SU-DHL-6 (cell line): ENCODE results near the gene ZSWIM1.

ENCODE experiments used
- H2AFZ ChIP-seq: fragments of 200-600 bp; sonication (generic); 2 replicates; pipeline ENCODE4 v1.6.1; 2014; ENCODE audit warnings: low read depth, mild to moderate bottlenecking, moderate library complexity, mixed read lengths, antibody characterized with exemption, low read length; ENCODE audit not compliant: severe bottlenecking
- H3F3A ChIP-seq: fragments of 200-600 bp; shearing (Covaris generic); 2 replicates; pipeline ENCODE4 v1.6.0; 2016; ENCODE audit warnings: antibody characterized with exemption, mild to moderate bottlenecking; ENCODE audit not compliant: insufficient read depth
- H3K27ac ChIP-seq: fragments of 200-600 bp; sonication (generic); 2 replicates; pipeline ENCODE4 v1.5.1; 2016; ENCODE audit warnings: low read depth, mild to moderate bottlenecking, low read length, moderate library complexity, mixed read lengths
- H3K27me3 ChIP-seq: fragments of 200-600 bp; sonication (generic), shearing (Covaris generic); 2 replicates; pipeline ENCODE4 v1.6.0; 2014; ENCODE audit warnings: mild to moderate bottlenecking, low read length
- H3K36me3 ChIP-seq: fragments of 200-600 bp; sonication (generic); 2 replicates; pipeline ENCODE4 v1.6.1; 2014; ENCODE audit warnings: mild to moderate bottlenecking, low read length, mixed read lengths
- H3K4me2 ChIP-seq: fragments of 300-600, 200-600 bp; shearing (Covaris generic), sonication (generic); 2 replicates; pipeline ENCODE4 v1.6.0; 2014; ENCODE audit warnings: low read length, low read depth, mild to moderate bottlenecking; ENCODE audit not compliant: poor library complexity, severe bottlenecking
- H3K4me3 ChIP-seq: fragments of 200-600 bp; sonication (generic); 2 replicates; pipeline ENCODE4 v1.5.1; 2014; ENCODE audit warnings: antibody characterized with exemption, low read length, mild to moderate bottlenecking, mixed read lengths; ENCODE audit not compliant: insufficient read depth, poor library complexity, severe bottlenecking
- H3K79me2 ChIP-seq: fragments of 200-600 bp; sonication (generic); 2 replicates; pipeline ENCODE4 v1.6.1; 2014; ENCODE audit warnings: mild to moderate bottlenecking, low read length, moderate library complexity; ENCODE audit not compliant: insufficient read depth
- H3K9ac ChIP-seq: fragments of 200-600 bp; sonication (generic); 2 replicates; pipeline ENCODE4 v1.7.0; 2014; ENCODE audit warnings: mild to moderate bottlenecking, low read length
- H3K9me2 ChIP-seq: fragments of 200-600 bp; sonication (generic); replicated peaks from 2 replicates; pipeline ENCODE4 v1.6.1; 2014; ENCODE audit warnings: low read length; ENCODE audit not compliant: insufficient read depth
- H3K9me3 ChIP-seq: fragments of 200-600 bp; sonication (generic); 2 replicates; pipeline ENCODE4 v1.6.1; 2014; ENCODE audit warnings: low read length, mixed read lengths; ENCODE audit not compliant: insufficient read depth
- H4K20me1 ChIP-seq: fragments of 200-600 bp; sonication (generic); 2 replicates; pipeline ENCODE4 v1.6.1; 2014; ENCODE audit warnings: low read depth, mild to moderate bottlenecking, antibody characterized with exemption, low read length, moderate library complexity, mixed read lengths
- EZH2phosphoT487 ChIP-seq: fragments of 200-600 bp; sonication (generic), shearing (Covaris generic); conservative IDR thresholded peaks from 2 replicates; pipeline ENCODE4 v1.6.1; 2018; ENCODE audit warnings: mild to moderate bottlenecking, antibody characterized with exemption, low read length, moderate library complexity, mixed read lengths
- TF ChIP-seq, protein P1 (sequence below): fragments of 200-600 bp; sonication (generic); IDR thresholded peaks from one replicate; pipeline ENCODE4 v1.5.1; 2017; ENCODE audit warnings: antibody characterized with exemption, mild to moderate bottlenecking, low read length, moderate library complexity; ENCODE audit not compliant: insufficient read depth, poor library complexity, severe bottlenecking

Gene ZSWIM1

DNA sequence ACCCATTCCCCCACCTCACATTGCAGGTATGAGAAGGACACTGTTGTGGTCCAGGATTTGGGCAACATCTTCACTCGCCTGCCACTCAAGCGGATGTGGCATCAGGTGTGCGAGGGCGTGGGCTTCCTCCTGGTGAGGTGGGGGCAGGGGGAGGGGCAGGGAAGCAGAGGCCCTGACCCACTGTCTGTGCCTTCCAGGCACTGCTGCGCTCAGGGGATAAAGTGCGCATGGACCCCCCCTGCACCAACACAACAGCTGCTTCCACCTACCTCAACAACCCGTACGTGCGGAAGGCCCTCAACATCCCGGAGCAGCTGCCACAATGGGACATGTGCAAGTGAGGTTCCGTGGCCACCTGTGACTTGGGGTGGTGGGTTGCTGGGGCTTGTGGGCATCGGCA is 13.8 kb downstream of the ZSWIM1 start:
- H3K36me3 ChIP-seq = no peaks in the 10 kb centered on the region
- H3K4me3 ChIP-seq = no peak overlapping the region
- H3K9me3 ChIP-seq = no peaks in the 10 kb centered on the region
- no peaks in the 10 kb centered on the region for H3K9me2 ChIP-seq
- no peak overlapping the region for H2AFZ ChIP-seq
- TF ChIP-seq, protein P1, sequence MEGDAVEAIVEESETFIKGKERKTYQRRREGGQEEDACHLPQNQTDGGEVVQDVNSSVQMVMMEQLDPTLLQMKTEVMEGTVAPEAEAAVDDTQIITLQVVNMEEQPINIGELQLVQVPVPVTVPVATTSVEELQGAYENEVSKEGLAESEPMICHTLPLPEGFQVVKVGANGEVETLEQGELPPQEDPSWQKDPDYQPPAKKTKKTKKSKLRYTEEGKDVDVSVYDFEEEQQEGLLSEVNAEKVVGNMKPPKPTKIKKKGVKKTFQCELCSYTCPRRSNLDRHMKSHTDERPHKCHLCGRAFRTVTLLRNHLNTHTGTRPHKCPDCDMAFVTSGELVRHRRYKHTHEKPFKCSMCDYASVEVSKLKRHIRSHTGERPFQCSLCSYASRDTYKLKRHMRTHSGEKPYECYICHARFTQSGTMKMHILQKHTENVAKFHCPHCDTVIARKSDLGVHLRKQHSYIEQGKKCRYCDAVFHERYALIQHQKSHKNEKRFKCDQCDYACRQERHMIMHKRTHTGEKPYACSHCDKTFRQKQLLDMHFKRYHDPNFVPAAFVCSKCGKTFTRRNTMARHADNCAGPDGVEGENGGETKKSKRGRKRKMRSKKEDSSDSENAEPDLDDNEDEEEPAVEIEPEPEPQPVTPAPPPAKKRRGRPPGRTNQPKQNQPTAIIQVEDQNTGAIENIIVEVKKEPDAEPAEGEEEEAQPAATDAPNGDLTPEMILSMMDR = no peak
- no peak for TF ChIP-seq EZH2phosphoT487
- H3K4me2 ChIP-seq = no peak overlapping the region
- H3K27me3 ChIP-seq = no peaks in the 10 kb centered on the region
- H3K9ac ChIP-seq = no peak overlapping the region
- H3F3A ChIP-seq = no peaks in the 10 kb centered on the region
- no peaks in the 10 kb centered on the region for H4K20me1 ChIP-seq
- no peaks in the 10 kb centered on the region for H3K79me2 ChIP-seq
- no peak overlapping the region for H3K27ac ChIP-seq

DNA sequence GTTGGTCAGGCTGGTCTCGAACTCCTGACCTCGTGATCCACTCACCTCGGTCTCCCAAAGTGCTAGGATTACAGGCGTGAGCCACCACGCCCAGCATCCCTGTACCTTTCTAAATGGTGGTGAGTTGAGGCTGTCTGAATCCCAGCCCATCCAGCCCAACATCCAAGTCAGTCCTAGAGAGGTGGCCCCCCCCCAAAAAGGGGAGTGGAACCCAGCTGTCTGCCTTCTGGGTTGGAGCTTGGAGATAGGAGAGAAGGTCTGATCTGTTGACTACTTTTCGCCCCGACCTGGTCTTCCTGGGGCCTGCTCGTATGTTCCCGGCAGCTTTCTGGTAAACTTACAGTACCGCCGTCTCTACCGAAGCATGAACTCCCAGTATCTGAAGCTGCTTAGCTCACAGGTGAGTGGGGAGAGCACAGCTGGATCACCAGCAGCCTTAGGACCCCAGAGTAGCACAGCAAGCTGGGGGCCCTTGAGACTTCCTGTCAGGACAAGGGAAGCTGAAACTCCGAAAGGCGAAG is 15.7 kb downstream of the ZSWIM1 start:
- TF ChIP-seq, protein P1 = no peak
- TF ChIP-seq EZH2phosphoT487 = no peak
- H3K36me3 ChIP-seq = no peaks in the 10 kb centered on the region
- no peak overlapping the region for H2AFZ ChIP-seq

DNA sequence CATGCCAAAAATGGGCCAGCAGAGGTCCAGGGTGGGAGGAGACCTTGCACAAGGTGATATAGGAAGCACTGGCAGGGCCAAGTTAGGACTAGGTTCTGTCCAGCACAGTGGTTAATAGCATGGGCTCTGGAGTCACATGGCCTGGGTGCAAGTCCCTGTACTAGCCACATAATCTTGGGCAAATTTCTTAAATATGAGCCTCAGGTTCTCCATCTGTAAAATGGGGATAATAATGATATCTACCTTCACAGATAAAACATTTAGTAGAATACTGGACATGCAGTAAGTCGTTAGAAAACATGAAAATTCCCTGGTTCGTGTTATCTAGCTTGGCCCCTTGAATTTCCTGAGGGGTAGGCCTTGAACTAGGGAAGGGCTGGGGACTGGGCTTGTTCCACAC is 16.3 kb downstream of the ZSWIM1 start:
- H3K9me2 ChIP-seq = no peaks in the 10 kb centered on the region
- H3K9ac ChIP-seq = no peak overlapping the region
- H3K36me3 ChIP-seq = no peaks in the 10 kb centered on the region
- H3K27ac ChIP-seq = no peak overlapping the region
- H3K4me3 ChIP-seq = no peak overlapping the region
- H3F3A ChIP-seq = no peaks in the 10 kb centered on the region
- H3K9me3 ChIP-seq = no peaks in the 10 kb centered on the region
- no peak overlapping the region for H3K4me2 ChIP-seq
- no peaks in the 10 kb centered on the region for H3K79me2 ChIP-seq
- no peaks in the 10 kb centered on the region for H4K20me1 ChIP-seq
- no peak overlapping the region for H2AFZ ChIP-seq
- TF ChIP-seq EZH2phosphoT487 = no peak
- TF ChIP-seq, protein P1 = no peak
- no peaks in the 10 kb centered on the region for H3K27me3 ChIP-seq

More for the DNA sequence above, 15.7 kb downstream of the ZSWIM1 start:
- no peak overlapping the region for H3K4me3 ChIP-seq
- H3K9me2 ChIP-seq = no peaks in the 10 kb centered on the region
- H4K20me1 ChIP-seq = no peaks in the 10 kb centered on the region
- no peaks in the 10 kb centered on the region for H3K27me3 ChIP-seq
- no peak overlapping the region for H3K27ac ChIP-seq
- H3K9me3 ChIP-seq = no peaks in the 10 kb centered on the region
- H3K79me2 ChIP-seq = no peaks in the 10 kb centered on the region
- no peak overlapping the region for H3K4me2 ChIP-seq
- H3F3A ChIP-seq = no peaks in the 10 kb centered on the region
- no peak overlapping the region for H3K9ac ChIP-seq

DNA sequence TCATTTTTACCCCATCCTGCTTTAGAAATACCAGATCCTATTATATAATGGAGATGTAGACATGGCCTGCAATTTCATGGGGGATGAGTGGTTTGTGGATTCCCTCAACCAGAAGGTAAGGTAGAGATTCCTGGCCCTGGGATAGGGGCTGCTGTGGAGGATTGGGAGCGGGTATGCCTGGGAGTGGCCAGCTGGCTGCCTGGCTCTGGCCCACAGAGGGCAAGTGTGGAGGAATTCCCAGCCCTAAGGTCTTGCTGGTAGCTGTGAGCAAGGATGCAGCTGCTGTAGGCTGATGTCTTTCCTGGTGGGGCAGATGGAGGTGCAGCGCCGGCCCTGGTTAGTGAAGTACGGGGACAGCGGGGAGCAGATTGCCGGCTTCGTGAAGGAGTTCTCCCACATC is 16.7 kb downstream of the ZSWIM1 start:
- H4K20me1 ChIP-seq = no peaks in the 10 kb centered on the region
- TF ChIP-seq, protein P1 = no peak
- TF ChIP-seq EZH2phosphoT487 = no peak
- H3K9me3 ChIP-seq = no peaks in the 10 kb centered on the region
- H3K4me3 ChIP-seq = no peak overlapping the region
- H3K36me3 ChIP-seq = no peaks in the 10 kb centered on the region
- H3K27me3 ChIP-seq = no peaks in the 10 kb centered on the region
- no peaks in the 10 kb centered on the region for H3K79me2 ChIP-seq
- H3K9me2 ChIP-seq = no peaks in the 10 kb centered on the region
- no peak overlapping the region for H2AFZ ChIP-seq
- H3K4me2 ChIP-seq = no peak overlapping the region
- H3K27ac ChIP-seq = no peak overlapping the region
- no peak overlapping the region for H3K9ac ChIP-seq
- no peaks in the 10 kb centered on the region for H3F3A ChIP-seq
